ENCODE results near the gene SERAC1. TPM values are rescaled to one million over a fixed set of nuclear protein-coding genes. Genes with fewer than 3 reads are reported as not detected.

Gene SERAC1
- total and polyA plus RNA-seq, 2 donors (not counting 3 experiments of a cell fraction or from before 2014, with no cell fraction given) = 4.9 to 5.7 TPM

- no peak overlapping the region for H2AFZ ChIP-seq (ENCODE audit: low read depth, low read length)
- POLR2A ChIA-PET = no interaction called here
- FAIRE-seq = no peak
- DNase-seq (ENCODE audit: low read depth, low spot score) = no peak
- H3K79me2 ChIP-seq (ENCODE audit: control insufficient read depth, insufficient read depth, low read length) = no peaks in the 10 kb centered on the region
- dilution Hi-C loops (cut with MboI; ENCODE audit: extremely low pct_ligation_motif_present, low sequenced_read_pairs) (no loop called here), intact Hi-C loops (cut with micrococcal nuclease) (no loop called here)
- H3K27ac ChIP-seq (ENCODE audit: insufficient read depth, low read depth, low read length) = no peak overlapping the region
- H3K9me1 ChIP-seq (replicated peaks; ENCODE audit: control insufficient read depth, extremely low read depth, insufficient read depth, low read length) = no peaks in the 10 kb centered on the region
- H3K4me2 ChIP-seq (ENCODE audit: insufficient read depth, low read length) = no peak overlapping the region
- H4K20me1 ChIP-seq (replicated peaks; ENCODE audit: control insufficient read depth, extremely low read depth, insufficient read depth, low read length) = no peaks in the 10 kb centered on the region
- no peak overlapping the region for H3K4me3 ChIP-seq (replicated peaks in 1 of 3; ENCODE audit: insufficient read depth in 1 of 3, low read depth in 1 of 3, low read length in 3 of 3)
- no peak overlapping the region for H3K9ac ChIP-seq (replicated peaks; ENCODE audit: extremely low read depth, insufficient read depth, low read length)
- H3K9me3 ChIP-seq (replicated peaks; ENCODE audit: control insufficient read depth, insufficient read depth, low read length) = no peaks in the 10 kb centered on the region
- CTCF ChIA-PET = interaction anchor here (1.0 kb wide), 1 partner anchor 13 kb away, joined by 3 read pairs; no protein-coding TSS in a partner anchor
- no peaks in the 10 kb centered on the region for H3K4me1 ChIP-seq (ENCODE audit: control insufficient read depth, extremely low read depth, insufficient read depth, low read length)
- H3K36me3 ChIP-seq (ENCODE audit: control insufficient read depth in 2 of 2, extremely low read depth in 1 of 2, insufficient read depth in 2 of 2, low read length in 2 of 2) = no peaks in the 10 kb centered on the region
- no peaks in the 10 kb centered on the region for H3K27me3 ChIP-seq (ENCODE audit: control insufficient read depth in 2 of 2, insufficient read depth in 2 of 2, low read length in 2 of 2)
- BruUV-seq (replicated peaks) = no TSS peak
- TF ChIP-seq MYC (IDR thresholded peaks at IDR 0.05; ENCODE audit: low read depth, low read length) (no peak), MAX (IDR thresholded peaks at IDR 0.05; ENCODE audit: insufficient read depth, insufficient read length) (no peak), POLR2A (IDR thresholded peaks at IDR 0.05; ENCODE audit: low read depth, low read length) (no peak), CTCF (IDR thresholded peaks at IDR 0.05; ENCODE audit: extremely low read depth in 1 of 2, insufficient read depth in 1 of 2, low read depth in 1 of 2, low read length in 2 of 2) (no peak), POLR2AphosphoS5 (IDR thresholded peaks at IDR 0.05; ENCODE audit: insufficient read depth, low read depth, low read length) (no peak), JUN (IDR thresholded peaks at IDR 0.05; ENCODE audit: borderline replicate concordance, insufficient read depth, insufficient read length, low read depth) (no peak), GATA2 (IDR thresholded peaks at IDR 0.05; ENCODE audit: insufficient read depth, insufficient read length, low read depth, low read length) (no peak), EZH2 (IDR thresholded peaks at IDR 0.05; ENCODE audit: borderline replicate concordance, low read depth, low read length, severe bottlenecking) (no peak), FOS (IDR thresholded peaks at IDR 0.05; ENCODE audit: borderline replicate concordance, insufficient read depth, low read length) (no peak)
Measured at GRCh38 chr6:158118886-158119285, 49.2 kb downstream of the SERAC1 start.

All from endothelial cell of umbilical vein (primary cell).